HEK293 (cell line): ENCODE measurements around the gene TRAPPC4.
A peak's percentile ranks its signal among the peaks of the same experiment; 100 is the strongest.

Source experiments
- CTCF ChIA-PET: fragments of 350-600 bp; formaldehyde crosslinking; extraction: SDS; loops from one replicate; lab custom pipeline; 2021; ENCODE audit warnings: antibody characterized with exemption; lab: Yijun Ruan, JAX
- POLR2A ChIA-PET: fragments of 300-600 bp; formaldehyde crosslinking; extraction: SDS; loops from one replicate; lab custom pipeline; 2020; ENCODE audit warnings: antibody characterized with exemption, inconsistent platforms; lab: Yijun Ruan, JAX
- H3K27ac ChIP-seq: fragments of 200-500 bp; sonication (Bioruptor generic); 2 replicates; pipeline ENCODE4 v1.5.1; 2014; ENCODE audit warnings: low read depth, low read length, control low read depth, inconsistent platforms; ENCODE audit errors: extremely low read depth
- H3K36me3 ChIP-seq, 2 experiments: fragments of 200-500 bp in 1 of 2; sonication (Bioruptor generic) in 1 of 2; 1 replicate in 1 of 2; 2 replicates in 1 of 2; pipeline ENCODE4 v1.5.1; 2014 to 2017; ENCODE audit warnings: inconsistent platforms in 2 of 2, low read length in 2 of 2; ENCODE audit not compliant: control insufficient read depth in 2 of 2, insufficient read depth in 1 of 2
- H3K4me1 ChIP-seq: fragments of 200-500 bp; sonication (Bioruptor generic); 2 replicates; pipeline ENCODE4 v1.5.1; 2014; ENCODE audit warnings: mild to moderate bottlenecking, low read length, inconsistent platforms; ENCODE audit not compliant: control insufficient read depth, insufficient read depth
- H3K4me3 ChIP-seq: 2 replicates; pipeline ENCODE4 v1.5.1; 2011; ENCODE audit warnings: low read depth, mild to moderate bottlenecking, control low read depth, low read length, moderate library complexity
- H3K9me3 ChIP-seq: fragments of 200-500 bp; sonication (Bioruptor generic); 2 replicates; pipeline ENCODE4 v1.5.1; 2014; ENCODE audit warnings: low read depth, low read length, inconsistent platforms; ENCODE audit not compliant: control insufficient read depth, insufficient read depth
- BCL11A ChIP-seq: fragments of 450-650 bp; formaldehyde crosslinking; IDR thresholded peaks from 2 replicates; pipeline ENCODE4 v1.5.1; 2016; ENCODE audit warnings: low read depth, missing biosample characterization, missing genetic modification characterization
- KLF1 ChIP-seq: fragments of 450-650 bp; formaldehyde crosslinking; IDR thresholded peaks from 2 replicates; pipeline ENCODE4 v1.5.1; 2016; ENCODE audit warnings: missing biosample characterization, missing genetic modification characterization
- REPIN1 ChIP-seq: fragments of 450-650 bp; formaldehyde crosslinking; IDR thresholded peaks from 2 replicates; pipeline ENCODE4 v1.5.1; 2017; ENCODE audit warnings: missing biosample characterization, missing genetic modification characterization, low read depth
- SCRT1 ChIP-seq: fragments of 450-650 bp; formaldehyde crosslinking; IDR thresholded peaks from 2 replicates; pipeline ENCODE4 v1.5.1; 2016; ENCODE audit warnings: missing biosample characterization, missing genetic modification characterization, borderline replicate concordance
- SCRT2 ChIP-seq: fragments of 450-650 bp; formaldehyde crosslinking; IDR thresholded peaks from 2 replicates; pipeline ENCODE4 v1.5.1; 2016; ENCODE audit warnings: missing biosample characterization, missing genetic modification characterization
- ZBTB48 ChIP-seq: fragments of 450-650 bp; formaldehyde crosslinking; IDR thresholded peaks from 2 replicates; pipeline ENCODE4 v1.5.1; 2016; ENCODE audit warnings: missing biosample characterization, missing genetic modification characterization
- ZBTB8A ChIP-seq: fragments of 450-650 bp; formaldehyde crosslinking; IDR thresholded peaks from 2 replicates; pipeline ENCODE4 v1.5.1; 2016; ENCODE audit warnings: missing biosample characterization, missing genetic modification characterization
- ZNF239 ChIP-seq: fragments of 450-650 bp; formaldehyde crosslinking; IDR thresholded peaks from 2 replicates; pipeline ENCODE4 v1.5.1; 2016; ENCODE audit warnings: missing biosample characterization, missing genetic modification characterization
- ZNF341 ChIP-seq: fragments of 450-650 bp; formaldehyde crosslinking; IDR thresholded peaks from 2 replicates; pipeline ENCODE4; 2016; ENCODE audit warnings: low read depth, missing biosample characterization, missing genetic modification characterization
- ZNF423 ChIP-seq: fragments of 450-650 bp; formaldehyde crosslinking; IDR thresholded peaks from 2 replicates; pipeline ENCODE4 v1.5.1; 2016; ENCODE audit warnings: missing biosample characterization, missing genetic modification characterization
- ZNF623 ChIP-seq: fragments of 450-650 bp; formaldehyde crosslinking; IDR thresholded peaks from 2 replicates; pipeline ENCODE4 v1.5.1; 2016; ENCODE audit warnings: missing biosample characterization, missing genetic modification characterization
- ZNF654 ChIP-seq: fragments of 450-650 bp; formaldehyde crosslinking; IDR thresholded peaks from 2 replicates; pipeline ENCODE4 v1.5.1; 2016; ENCODE audit warnings: low read depth, missing biosample characterization, missing genetic modification characterization
- ZNF792 ChIP-seq: fragments of 450-650 bp; formaldehyde crosslinking; IDR thresholded peaks from 2 replicates; pipeline ENCODE4 v1.5.1; 2016; ENCODE audit warnings: missing biosample characterization, missing genetic modification characterization
- ZNF837 ChIP-seq: fragments of 450-650 bp; formaldehyde crosslinking; IDR thresholded peaks from 2 replicates; pipeline ENCODE4 v1.5.1; 2016; ENCODE audit warnings: missing biosample characterization, missing genetic modification characterization
- ZXDB ChIP-seq: fragments of 450-650 bp; formaldehyde crosslinking; IDR thresholded peaks from 2 replicates; pipeline ENCODE4 v1.5.1; 2016; ENCODE audit warnings: missing biosample characterization, missing genetic modification characterization
- TF ChIP-seq, protein P1 (sequence below): fragments of 450-650 bp; formaldehyde crosslinking; IDR thresholded peaks from 2 replicates; pipeline ENCODE4 v1.5.1; 2016; ENCODE audit warnings: missing biosample characterization, missing genetic modification characterization, borderline replicate concordance
- TF ChIP-seq, protein P2 (sequence below): fragments of 450-650 bp; formaldehyde crosslinking; IDR thresholded peaks from 2 replicates; pipeline ENCODE4 v1.5.1; 2016; ENCODE audit warnings: missing biosample characterization, missing genetic modification characterization
- TF ChIP-seq, protein P3 (sequence below): fragments of 450-650 bp; formaldehyde crosslinking; IDR thresholded peaks from 2 replicates; pipeline ENCODE4 v1.5.1; 2016; ENCODE audit warnings: missing biosample characterization, missing genetic modification characterization
- TF ChIP-seq, protein P4 (sequence below): fragments of 450-650 bp; formaldehyde crosslinking; IDR thresholded peaks from 2 replicates; pipeline ENCODE4 v1.5.1; 2017; ENCODE audit warnings: missing biosample characterization, mild to moderate bottlenecking, missing genetic modification characterization, moderate library complexity

Gene TRAPPC4

DNA sequence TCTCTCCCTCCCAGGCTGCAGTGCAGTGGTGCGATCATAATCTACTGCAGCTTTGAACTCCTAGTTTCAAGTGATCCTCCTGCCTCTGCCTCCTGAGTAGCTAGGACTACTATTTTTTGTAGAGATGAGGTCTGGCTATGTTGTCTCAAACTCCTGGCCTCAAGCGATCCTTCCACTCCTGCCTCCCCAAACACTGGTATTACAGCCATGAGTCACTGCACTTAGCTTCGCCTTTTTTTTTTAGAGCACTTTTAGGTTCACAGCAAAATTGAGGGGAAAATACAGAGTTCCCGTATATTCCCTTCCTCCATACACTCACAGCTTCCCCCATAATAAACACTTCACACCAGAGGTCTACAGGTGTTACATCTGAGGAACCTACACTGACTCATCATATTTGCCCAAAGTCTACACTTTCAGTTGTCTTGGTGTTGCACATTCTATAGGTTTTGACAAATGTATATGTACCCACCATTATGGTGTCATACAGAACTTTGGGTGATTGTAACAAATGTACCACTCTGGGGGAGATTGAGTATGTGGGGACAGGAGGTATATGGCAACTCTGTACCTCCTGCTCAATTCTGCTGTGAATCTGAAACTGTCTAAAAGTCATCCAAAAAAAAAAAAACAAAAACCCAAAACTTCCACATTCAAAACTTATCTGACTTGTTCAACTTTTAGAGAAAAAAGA, 23.4 kb downstream of the TRAPPC4 start:
- Histone ChIP-seq H3K4me1 (no peaks in the 10 kb centered on the region), H3K9me3 (no peaks in the 10 kb centered on the region), H3K4me3 (no peak overlapping the region), H3K36me3 (peaks cover 0 to 26% of the 10 kb centered on the region in 2 experiments; a peak in 2 of 3 replicates), H3K27ac (no peak overlapping the region)
- ChIA-PET POLR2A (interaction anchor here (0.7 to 0.9 kb wide), 2 partner anchors 14 to 108 kb away, joined by 3 read pairs; no protein-coding TSS in a partner anchor), CTCF (interaction anchor here (1.5 to 1.6 kb wide), 2 partner anchors 10 to 13 kb away, joined by 4 to 6 read pairs; no protein-coding TSS in a partner anchor)
- TF ChIP-seq ZNF239 (tag by site-specific recombination) (no peak), SCRT1 (peak; percentile 56; the same call in 1 of the 2 replicates), SCRT2 (tag by site-specific recombination) (peak; percentile 61)

DNA sequence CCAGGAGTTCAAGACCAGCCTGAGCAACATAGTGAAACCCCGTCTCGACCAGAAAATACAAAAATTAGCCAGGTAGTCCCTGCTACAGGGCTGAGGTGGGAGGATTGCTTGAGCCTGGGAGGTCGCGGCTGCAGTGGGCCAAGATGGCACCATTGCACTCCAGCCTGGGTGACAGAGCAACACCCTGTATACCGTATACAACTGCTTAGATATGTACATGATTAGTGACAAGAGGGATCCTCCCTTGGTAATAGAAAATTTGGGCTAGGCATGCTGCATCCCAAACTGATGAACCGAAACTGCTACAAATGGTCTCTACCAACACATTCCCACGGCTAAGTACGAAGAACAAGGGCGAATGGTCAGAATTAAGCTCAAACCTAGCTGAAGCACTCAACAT, 24.4 kb downstream of the TRAPPC4 start:
- peaks cover 0 to 36% of the 10 kb centered on the region in 2 experiments; a peak in 2 of 3 replicates for H3K36me3 ChIP-seq
- CTCF ChIA-PET: interaction anchor here (1.5 to 1.6 kb wide), 2 partner anchors 11 to 13 kb away, joined by 4 to 6 read pairs; no protein-coding TSS in a partner anchor
- TF ChIP-seq SCRT1: no peak
- TF ChIP-seq KLF1 (tag by site-specific recombination): no peak
- no peak for TF ChIP-seq BCL11A
- TF ChIP-seq, protein P1, sequence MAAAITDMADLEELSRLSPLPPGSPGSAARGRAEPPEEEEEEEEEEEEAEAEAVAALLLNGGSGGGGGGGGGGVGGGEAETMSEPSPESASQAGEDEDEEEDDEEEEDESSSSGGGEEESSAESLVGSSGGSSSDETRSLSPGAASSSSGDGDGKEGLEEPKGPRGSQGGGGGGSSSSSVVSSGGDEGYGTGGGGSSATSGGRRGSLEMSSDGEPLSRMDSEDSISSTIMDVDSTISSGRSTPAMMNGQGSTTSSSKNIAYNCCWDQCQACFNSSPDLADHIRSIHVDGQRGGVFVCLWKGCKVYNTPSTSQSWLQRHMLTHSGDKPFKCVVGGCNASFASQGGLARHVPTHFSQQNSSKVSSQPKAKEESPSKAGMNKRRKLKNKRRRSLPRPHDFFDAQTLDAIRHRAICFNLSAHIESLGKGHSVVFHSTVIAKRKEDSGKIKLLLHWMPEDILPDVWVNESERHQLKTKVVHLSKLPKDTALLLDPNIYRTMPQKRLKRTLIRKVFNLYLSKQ (tag by site-specific recombination): no peak
- no peak for TF ChIP-seq ZNF341 (tag by site-specific recombination)
- no peak for TF ChIP-seq ZBTB48 (tag by site-specific recombination)
- TF ChIP-seq, protein P2, sequence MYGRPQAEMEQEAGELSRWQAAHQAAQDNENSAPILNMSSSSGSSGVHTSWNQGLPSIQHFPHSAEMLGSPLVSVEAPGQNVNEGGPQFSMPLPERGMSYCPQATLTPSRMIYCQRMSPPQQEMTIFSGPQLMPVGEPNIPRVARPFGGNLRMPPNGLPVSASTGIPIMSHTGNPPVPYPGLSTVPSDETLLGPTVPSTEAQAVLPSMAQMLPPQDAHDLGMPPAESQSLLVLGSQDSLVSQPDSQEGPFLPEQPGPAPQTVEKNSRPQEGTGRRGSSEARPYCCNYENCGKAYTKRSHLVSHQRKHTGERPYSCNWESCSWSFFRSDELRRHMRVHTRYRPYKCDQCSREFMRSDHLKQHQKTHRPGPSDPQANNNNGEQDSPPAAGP (tag by site-specific recombination): no peak
- no peak for TF ChIP-seq ZNF623 (tag by site-specific recombination)
- TF ChIP-seq ZXDB (tag by site-specific recombination): no peak
- TF ChIP-seq ZBTB8A: no peak
- no peak for TF ChIP-seq ZNF654 (tag by site-specific recombination)
- TF ChIP-seq ZNF423 (tag by site-specific recombination): no peak
- no peak for TF ChIP-seq ZNF792
- TF ChIP-seq, protein P3, sequence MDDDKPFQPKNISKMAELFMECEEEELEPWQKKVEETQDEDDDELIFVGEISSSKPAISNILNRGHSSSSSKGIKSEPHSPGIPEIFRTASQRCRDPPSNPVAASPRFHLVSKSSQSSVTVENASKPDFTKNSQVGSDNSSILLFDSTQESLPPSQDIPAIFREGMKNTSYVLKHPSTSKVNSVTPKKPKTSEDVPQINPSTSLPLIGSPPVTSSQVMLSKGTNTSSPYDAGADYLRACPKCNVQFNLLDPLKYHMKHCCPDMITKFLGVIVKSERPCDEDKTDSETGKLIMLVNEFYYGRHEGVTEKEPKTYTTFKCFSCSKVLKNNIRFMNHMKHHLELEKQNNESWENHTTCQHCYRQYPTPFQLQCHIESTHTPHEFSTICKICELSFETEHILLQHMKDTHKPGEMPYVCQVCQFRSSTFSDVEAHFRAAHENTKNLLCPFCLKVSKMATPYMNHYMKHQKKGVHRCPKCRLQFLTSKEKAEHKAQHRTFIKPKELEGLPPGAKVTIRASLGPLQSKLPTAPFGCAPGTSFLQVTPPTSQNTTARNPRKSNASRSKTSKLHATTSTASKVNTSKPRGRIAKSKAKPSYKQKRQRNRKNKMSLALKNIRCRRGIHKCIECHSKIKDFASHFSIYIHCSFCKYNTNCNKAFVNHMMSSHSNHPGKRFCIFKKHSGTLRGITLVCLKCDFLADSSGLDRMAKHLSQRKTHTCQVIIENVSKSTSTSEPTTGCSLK (tag by site-specific recombination): no peak
- TF ChIP-seq, protein P4, sequence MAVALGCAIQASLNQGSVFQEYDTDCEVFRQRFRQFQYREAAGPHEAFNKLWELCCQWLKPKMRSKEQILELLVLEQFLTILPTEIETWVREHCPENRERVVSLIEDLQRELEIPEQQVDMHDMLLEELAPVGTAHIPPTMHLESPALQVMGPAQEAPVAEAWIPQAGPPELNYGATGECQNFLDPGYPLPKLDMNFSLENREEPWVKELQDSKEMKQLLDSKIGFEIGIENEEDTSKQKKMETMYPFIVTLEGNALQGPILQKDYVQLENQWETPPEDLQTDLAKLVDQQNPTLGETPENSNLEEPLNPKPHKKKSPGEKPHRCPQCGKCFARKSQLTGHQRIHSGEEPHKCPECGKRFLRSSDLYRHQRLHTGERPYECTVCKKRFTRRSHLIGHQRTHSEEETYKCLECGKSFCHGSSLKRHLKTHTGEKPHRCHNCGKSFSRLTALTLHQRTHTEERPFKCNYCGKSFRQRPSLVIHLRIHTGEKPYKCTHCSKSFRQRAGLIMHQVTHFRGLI (tag by site-specific recombination): no peak
- no peak for TF ChIP-seq REPIN1
- TF ChIP-seq ZNF837 (tag by site-specific recombination): no peak
- TF ChIP-seq, all 188 proteins: peak for 0
- H3K9me3 ChIP-seq: no peaks in the 10 kb centered on the region
- H3K27ac ChIP-seq: no peak overlapping the region
- no peaks in the 10 kb centered on the region for H3K4me1 ChIP-seq
- no peak overlapping the region for H3K4me3 ChIP-seq
- POLR2A ChIA-PET: interaction anchor here (1.1 to 1.5 kb wide), 3 partner anchors 13 to 42 kb away, joined by 3 to 7 read pairs (median 3); partner anchors contain the start of genes HMBS and VPS11
